Cardiac fibroblast (primary cell): ENCODE measurements around the gene RFX2.

Experiments
- DNase-seq, 2 donors: peaks; one replicate each; pipeline versions ENCODE4 v3.0.0 to v3.0.0-alpha.2; 2010; ENCODE audit warnings: low read depth in 2 of 2
- H3K4me3 ChIP-seq, 2 donors: replicated peaks in 1 of 2; 1 replicate in 1 of 2; 2 replicates in 1 of 2; pipeline ENCODE4 v1.5.1; 2011; ENCODE audit warnings: low read depth in 2 of 2, low read length in 2 of 2, mild to moderate bottlenecking in 2 of 2, moderate library complexity in 1 of 2
- CTCF ChIP-seq: IDR thresholded peaks from one replicate; pipeline ENCODE4 v1.5.1; 2011; ENCODE audit warnings: low read depth, mild to moderate bottlenecking, low read length, inconsistent platforms

RFX2 gene

GRCh38 chr19:5960005-5961001 lies 150.0 kb downstream of the RFX2 start:
- TF ChIP-seq CTCF = no peak
- no peak for DNase-seq
- no peak overlapping the region for H3K4me3 ChIP-seq

GRCh38 chr19:5959260-5960004 lies 150.9 kb downstream of the RFX2 start:
- no peak for TF ChIP-seq CTCF
- H3K4me3 ChIP-seq = no peak overlapping the region
- DNase-seq = no peak

GRCh38 chr19:5958851-5959122 lies 151.5 kb downstream of the RFX2 start:
- no peak for TF ChIP-seq CTCF
- no peak for DNase-seq
- no peak overlapping the region for H3K4me3 ChIP-seq

GRCh38 chr19:5958074-5958850 lies 152.0 kb downstream of the RFX2 start:
- no peak overlapping the region for H3K4me3 ChIP-seq
- DNase-seq = no peak
- no peak for TF ChIP-seq CTCF

GRCh38 chr19:5957170-5957569 lies 153.1 kb downstream of the RFX2 start:
- no peak for DNase-seq
- H3K4me3 ChIP-seq = no peak overlapping the region
- no peak for TF ChIP-seq CTCF

GRCh38 chr19:5956728-5957127 lies 153.6 kb downstream of the RFX2 start:
- TF ChIP-seq CTCF = no peak
- DNase-seq = no peak
- H3K4me3 ChIP-seq = no peak overlapping the region
